ENCODE measurements around the gene TMTC3.
"Not testable (repeated sequence)": the region's sequence is repeated elsewhere in the genome, so short reads cannot be mapped to it uniquely, and the experiment has no call there.

The TMTC3 gene

GRCh38 chr12:88141774-88142609 lies at the start of gene TMTC3, which contains the start of gene CEP290:
Gene TMTC3, plus strand, starts transcription at chr12:88142307. Its CDS starts 6,009 bp downstream, at chr12:88148316.
Gene CEP290, minus strand, starts transcription at chr12:88142088. Its CDS starts 781 bp downstream, at chr12:88141307.
- DNase-seq (ENCODE audit: extremely low read depth in 1 of 2, low read depth in 1 of 2): peak; percentile 78 to 82

DNA sequence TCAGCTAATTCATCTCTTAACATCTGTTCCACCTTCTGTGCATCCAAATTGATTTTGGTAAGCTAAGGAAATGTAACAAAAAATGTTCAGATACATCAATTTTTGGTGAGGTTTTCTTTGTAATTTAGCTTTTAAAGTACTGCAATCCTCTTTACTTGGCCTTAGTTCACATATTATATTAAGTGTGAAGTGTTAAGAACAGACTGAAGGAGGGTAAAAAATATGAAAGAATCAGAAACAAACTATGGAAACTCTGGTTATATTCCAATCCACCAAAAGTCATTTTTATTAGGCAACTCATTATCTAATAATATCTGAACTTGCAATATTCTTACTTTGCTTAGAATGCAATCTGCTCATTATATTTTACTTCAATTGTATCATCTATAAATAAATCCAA lies 49.3 kb upstream of the TMTC3 start:
- DNase-seq (ENCODE audit: extremely low read depth in 1 of 2, low read depth in 1 of 2): no peak

GRCh38 chr12:88093573-88093972 lies 48.5 kb upstream of the TMTC3 start:
- DNase-seq (ENCODE audit: extremely low read depth in 1 of 2, low read depth in 1 of 2): no peak

- no peak for DNase-seq (ENCODE audit: extremely low read depth in 1 of 2, low read depth in 1 of 2)
These were observed 34.1 kb upstream of the TMTC3 start for GRCh38 chr12:88108021-88108420.

- no peak for DNase-seq (ENCODE audit: extremely low read depth in 1 of 2, low read depth in 1 of 2)
These were observed 30.9 kb upstream of the TMTC3 start for GRCh38 chr12:88111074-88111652.

DNA sequence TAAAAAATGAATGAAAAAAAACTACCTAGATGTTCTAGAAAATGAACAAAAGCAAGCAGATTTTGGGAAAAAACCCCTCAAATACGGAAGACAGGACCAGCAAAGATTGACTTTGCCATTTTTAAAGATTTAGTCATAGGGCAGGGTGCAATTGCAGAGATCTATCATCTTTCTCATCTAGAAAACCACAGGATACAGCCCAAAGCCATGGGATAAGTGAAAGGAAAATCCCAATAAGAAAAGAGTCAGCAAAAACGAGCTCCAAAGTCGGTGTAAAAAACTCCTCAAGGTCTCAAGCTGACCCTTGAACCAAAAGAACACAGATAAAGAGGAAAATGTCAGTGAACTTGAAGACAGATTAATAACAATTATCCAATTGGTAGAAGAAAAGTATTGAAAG lies 28.2 kb upstream of the TMTC3 start:
- DNase-seq (ENCODE audit: extremely low read depth in 1 of 2, low read depth in 1 of 2): no peak

- no peak for DNase-seq (ENCODE audit: extremely low read depth in 1 of 2, low read depth in 1 of 2)
These were observed 19.4 kb upstream of the TMTC3 start for GRCh38 chr12:88122666-88123065.

DNA sequence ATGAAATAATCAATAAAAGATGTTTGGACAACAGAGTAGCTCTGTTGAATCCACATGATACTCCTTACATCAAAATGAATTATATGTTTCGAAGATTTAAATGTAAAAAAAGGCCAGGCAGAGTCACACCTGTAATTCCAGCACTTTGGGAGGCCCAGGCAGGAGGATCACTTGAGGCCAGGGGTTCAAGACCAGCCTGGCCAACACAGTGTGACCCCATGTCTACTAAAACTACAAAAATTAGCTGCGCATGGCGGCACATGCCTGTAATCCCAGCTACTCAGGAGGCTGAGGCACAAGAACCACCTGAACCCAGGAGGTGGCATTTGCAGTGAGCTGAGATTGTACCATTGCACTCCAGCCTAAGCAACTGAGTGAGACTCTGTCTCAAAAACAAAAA lies 15.0 kb upstream of the TMTC3 start:
- DNase-seq (ENCODE audit: extremely low read depth in 1 of 2, low read depth in 1 of 2): no peak

- no peak for DNase-seq (ENCODE audit: extremely low read depth in 1 of 2, low read depth in 1 of 2)
These were observed 14.3 kb upstream of the TMTC3 start for GRCh38 chr12:88127855-88128254.

DNA sequence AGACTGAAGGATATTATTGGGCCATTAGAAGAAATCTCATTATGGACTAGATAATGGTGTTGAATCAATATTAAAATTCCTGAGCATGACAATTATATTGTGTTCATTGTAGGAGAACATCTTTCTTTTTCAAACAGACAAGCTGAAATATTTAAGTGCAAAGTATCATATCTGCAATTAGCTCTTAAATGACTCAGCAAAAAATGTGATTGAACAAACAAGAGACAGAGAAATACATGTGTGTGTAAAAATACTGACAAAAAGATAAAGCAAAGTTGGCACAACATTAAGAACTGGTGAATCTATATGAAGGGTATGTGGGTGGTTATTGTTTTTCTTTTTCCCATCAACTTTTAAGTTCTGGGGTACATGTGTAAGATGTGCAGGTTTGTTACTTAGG lies 9.7 kb upstream of the TMTC3 start:
- DNase-seq (ENCODE audit: extremely low read depth in 1 of 2, low read depth in 1 of 2): no peak

- DNase-seq (ENCODE audit: extremely low read depth in 1 of 2, low read depth in 1 of 2): not testable (repeated sequence)
These were observed 8.9 kb upstream of the TMTC3 start for GRCh38 chr12:88133181-88133580.

DNA sequence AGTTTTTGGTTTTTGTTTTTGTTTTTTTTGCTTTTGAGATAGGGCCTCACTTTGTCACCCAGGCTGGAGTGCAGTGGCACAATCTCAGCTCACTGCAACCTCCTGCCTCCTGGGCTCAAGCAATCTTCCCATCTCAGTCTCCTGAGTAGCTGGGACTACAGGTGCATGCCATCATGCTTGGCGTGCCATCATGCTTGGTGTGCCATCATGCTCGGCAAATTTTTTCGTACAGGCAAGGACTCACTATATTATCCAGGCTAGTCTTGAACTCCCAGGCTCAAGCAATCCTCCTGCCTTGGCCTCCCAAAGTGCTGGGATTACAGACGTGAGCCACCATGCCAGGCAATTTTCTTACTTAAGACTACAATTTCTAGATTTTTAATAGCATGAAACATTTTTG lies 2.4 kb upstream of the TMTC3 start:
- DNase-seq (ENCODE audit: extremely low read depth in 1 of 2, low read depth in 1 of 2): not testable (repeated sequence)

DNA sequence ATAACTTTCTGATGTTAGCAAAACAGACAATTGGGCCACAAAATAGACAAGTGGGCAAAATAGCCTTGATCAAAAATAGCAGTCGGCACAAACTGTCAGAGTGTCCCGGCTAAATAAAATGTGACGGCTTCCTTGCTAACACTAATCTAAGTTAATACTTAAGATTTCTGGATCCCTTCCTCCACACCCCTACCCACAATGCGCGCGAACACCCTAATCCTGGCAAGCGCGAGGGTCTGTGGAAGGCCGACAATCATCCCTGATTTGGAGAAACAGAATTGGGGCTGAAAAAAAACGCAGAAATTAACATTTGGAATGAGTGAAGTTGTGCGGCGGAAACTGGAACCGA lies 708 bp upstream of the TMTC3 start:
- DNase-seq (ENCODE audit: extremely low read depth in 1 of 2, low read depth in 1 of 2): no peak

GRCh38 chr12:88142610-88142991 lies 494 bp downstream of the TMTC3 start:
- peak in 1 of 2 donors; percentile 3 for DNase-seq (ENCODE audit: extremely low read depth in 1 of 2, low read depth in 1 of 2)

DNA sequence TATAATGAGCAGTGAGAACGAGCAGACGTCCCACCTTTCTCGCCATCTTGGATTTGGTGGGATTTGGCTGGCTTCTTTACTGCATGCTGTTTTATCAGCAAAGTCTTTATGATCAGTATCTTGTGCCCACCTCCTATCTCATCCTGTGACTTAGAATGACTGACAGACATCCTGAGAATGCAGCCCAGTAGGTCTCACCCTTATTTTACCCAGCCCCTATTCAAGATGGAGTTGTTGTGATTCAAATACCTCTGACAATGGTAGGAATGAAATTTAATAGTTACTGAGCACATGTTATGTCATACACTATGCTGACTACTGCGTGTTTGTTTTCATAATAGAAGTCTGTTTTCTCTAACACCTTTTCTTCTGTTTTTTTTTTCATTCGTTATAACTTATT lies 1.9 kb downstream of the TMTC3 start:
- DNase-seq (ENCODE audit: extremely low read depth in 1 of 2, low read depth in 1 of 2): no peak

DNA sequence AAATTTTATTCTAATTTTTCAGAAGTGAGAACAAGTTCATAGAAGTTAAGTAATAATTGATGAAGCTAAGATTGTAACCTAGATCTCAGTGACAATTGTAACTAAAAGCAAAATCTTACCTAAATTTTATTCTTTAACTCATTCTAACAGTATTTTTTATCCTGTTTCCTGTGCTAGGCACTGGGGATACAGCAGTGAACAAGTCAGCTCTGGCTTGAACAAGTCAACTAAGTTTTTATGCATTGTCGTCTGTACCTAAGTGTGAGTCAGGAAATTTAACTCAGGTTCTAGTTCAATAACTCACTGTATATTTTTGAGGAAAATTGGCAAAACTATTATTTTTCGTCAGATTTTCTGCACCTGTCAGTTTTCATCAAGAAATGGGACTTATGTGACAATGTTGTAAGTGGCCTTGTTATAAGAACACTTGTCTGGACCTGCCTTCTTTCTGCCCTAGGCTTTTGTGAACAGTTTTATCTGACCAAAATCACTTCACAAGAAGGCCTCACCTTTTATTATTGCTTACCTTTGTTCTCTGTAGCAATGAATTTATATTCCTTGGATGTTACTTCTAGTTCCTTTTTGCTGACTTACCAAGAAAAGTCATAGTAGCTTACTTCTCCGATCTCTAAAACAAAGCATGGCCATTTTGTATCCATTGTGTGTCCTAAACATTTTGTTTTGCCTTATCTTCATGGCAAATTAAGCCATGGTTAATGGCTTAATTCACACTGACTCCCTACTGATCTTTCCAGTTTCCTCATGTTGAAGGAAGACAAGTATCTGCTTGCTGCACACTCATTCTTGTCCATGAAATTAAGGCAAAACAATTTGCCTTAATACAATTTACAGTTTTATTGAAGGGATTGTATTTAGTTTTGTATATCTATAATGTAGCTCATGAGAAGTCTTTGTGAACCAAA lies 2.7 kb downstream of the TMTC3 start:
- DNase-seq (ENCODE audit: extremely low read depth in 1 of 2, low read depth in 1 of 2): no peak

DNA sequence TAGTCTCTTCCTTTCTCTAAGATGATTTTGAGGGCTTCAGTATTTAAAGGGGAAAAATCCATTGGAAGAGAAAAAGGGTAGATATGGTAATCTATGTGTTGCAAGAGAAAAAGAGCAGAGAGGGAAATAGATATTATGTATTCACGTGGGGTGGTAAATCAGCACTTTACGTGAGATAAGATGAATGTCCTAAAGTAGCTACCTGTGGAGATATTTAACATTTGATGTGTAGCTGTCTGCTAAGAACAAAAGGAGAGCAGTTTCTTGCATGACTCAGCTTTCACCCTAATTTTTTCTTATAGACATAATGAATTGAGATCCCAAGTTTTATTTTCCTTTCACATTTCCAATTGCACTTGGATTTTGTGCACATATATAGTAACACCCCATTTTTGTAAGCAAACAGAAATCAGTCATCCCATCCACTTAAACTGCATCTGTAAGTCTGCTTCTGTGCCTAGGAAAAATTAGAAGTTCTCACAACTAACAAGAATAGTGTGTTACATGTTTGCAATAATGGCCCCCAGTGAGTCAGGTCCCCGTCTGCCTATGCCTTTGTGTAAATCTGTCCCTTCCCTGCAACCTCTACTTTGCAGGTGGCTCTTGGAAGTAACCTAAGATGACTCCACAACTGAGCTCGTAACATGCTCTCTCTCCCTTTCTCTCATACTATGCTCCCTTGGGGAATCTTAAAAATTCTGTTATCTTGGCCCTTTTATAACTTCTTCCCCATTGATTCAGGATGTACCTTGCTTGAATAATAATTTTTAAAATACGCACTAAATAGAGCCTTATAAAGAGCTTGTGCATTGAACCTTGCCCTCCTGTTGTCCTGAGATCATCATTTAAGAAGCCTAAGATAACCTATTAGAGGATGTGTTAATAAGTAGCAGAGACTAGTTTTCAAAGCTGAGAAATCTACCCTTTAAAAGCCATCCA lies 3.7 kb downstream of the TMTC3 start:
- no peak for DNase-seq (ENCODE audit: extremely low read depth in 1 of 2, low read depth in 1 of 2)

DNA sequence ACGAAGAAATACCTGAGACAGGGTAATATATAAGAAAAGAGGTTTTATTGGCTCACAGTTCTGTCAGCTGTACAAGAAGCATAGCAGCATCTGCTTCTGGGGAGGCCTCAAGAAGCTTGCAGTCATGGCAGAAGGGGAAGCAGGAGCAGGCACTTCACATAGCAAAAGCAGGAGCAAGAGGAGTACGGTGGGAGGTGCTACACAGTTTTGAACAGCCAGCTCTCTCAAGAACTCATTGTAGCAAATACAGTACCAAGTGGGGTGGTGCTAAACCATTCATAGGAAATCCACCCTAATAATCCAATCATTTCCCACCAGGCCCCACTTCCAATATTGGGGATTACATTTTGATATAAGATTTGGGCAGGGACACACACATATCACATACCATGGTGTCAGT lies 8.0 kb downstream of the TMTC3 start:
- no peak for DNase-seq (ENCODE audit: extremely low read depth in 1 of 2, low read depth in 1 of 2)

DNA sequence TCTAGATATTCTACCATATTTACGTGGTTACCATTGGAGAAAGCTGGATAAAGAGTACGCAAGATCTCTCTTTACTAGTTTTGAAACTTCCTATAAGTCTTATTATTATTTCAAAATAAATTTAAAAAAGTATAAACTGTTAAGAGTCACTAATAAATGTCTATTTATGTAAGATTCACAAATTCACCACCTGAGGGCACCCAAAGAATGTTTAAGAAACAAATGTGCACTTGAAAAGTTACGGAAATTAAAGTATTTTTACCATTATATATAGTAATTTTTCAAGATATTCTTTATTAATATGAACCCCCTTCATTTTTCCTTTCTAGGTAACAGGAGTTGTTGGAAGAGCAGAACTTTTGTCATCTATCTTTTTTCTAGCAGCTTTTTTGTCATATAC lies 11.9 kb downstream of the TMTC3 start:
- no peak for DNase-seq (ENCODE audit: extremely low read depth in 1 of 2, low read depth in 1 of 2)

DNA sequence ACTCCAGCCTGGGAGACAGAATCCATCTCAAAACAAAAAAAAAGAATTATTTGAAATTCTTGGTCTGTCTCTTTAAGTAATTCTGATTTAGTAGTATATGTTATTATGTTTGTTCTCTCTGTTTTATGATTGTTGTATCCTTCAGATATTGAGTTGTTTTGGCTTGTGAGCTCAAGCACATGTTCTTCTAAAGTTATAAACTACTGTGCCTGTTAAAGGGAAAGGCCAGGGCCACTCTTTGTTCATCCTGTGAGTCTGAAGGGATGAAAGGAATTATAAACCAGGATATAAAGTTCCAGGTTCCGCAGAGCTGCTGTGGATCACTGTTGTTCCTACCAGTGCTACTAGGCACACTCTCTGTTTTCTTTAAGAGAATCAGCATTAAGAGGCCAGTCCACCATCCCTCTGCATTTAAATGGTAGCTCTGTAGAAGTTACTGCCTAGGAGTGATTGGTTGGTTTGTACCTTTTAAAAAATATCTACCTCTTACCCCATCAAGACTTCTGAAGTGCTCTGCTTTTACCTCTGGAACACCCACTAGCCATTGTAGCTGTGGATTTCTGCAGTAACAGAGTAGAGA lies 14.1 kb downstream of the TMTC3 start:
- DNase-seq (ENCODE audit: extremely low read depth in 1 of 2, low read depth in 1 of 2): no peak
